Measurements from ENCODE around the gene AKT1S1. TPM values are rescaled to one million over a fixed set of nuclear protein-coding genes. Genes with fewer than 3 reads are reported as not detected.

The AKT1S1 gene
- total RNA-seq, 2 experiments from 2014 or later = 17.5 to 19.5 TPM

DNA sequence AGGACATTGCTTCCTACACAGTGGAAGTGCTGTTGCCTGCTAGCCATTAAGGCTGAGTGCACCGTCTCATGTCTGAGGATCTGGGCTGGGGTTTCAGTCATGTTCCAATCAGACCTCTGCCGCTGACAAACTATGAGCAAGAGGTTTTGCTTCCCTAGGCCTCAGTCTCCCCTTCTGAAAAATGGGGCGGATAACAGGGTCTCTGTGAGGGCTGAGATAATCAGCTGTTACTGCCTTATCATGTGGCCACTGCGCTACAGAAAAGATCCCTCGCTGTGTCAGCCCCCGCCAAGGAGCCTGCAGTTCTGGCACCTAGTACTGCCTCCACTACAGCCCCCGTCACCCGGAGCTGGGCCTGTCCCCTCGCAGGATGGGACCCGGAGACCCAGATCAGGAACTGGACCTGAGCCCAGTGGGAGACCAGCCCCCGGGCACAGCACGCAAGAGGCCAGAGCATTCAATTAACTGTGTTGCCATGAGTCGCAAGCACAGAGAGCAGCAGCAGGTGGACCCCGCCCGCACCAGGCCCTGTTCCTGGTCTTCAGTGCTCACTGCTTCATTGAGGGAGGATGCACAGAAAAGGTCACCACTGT is 6.8 kb downstream of the AKT1S1 start:
- Mint-ChIP-seq H3K27me3 (no peaks in the 10 kb centered on the region), H3K4me1 (ENCODE audit: low read depth) (peaks cover 41% of the 10 kb centered on the region), H3K36me3 (ENCODE audit: low read depth) (peaks cover 14% of the 10 kb centered on the region), H3K27ac (no peak overlapping the region), H3K9me3 (no peaks in the 10 kb centered on the region), H3K4me3 (no peak overlapping the region)
- TF ChIP-seq, protein P1, sequence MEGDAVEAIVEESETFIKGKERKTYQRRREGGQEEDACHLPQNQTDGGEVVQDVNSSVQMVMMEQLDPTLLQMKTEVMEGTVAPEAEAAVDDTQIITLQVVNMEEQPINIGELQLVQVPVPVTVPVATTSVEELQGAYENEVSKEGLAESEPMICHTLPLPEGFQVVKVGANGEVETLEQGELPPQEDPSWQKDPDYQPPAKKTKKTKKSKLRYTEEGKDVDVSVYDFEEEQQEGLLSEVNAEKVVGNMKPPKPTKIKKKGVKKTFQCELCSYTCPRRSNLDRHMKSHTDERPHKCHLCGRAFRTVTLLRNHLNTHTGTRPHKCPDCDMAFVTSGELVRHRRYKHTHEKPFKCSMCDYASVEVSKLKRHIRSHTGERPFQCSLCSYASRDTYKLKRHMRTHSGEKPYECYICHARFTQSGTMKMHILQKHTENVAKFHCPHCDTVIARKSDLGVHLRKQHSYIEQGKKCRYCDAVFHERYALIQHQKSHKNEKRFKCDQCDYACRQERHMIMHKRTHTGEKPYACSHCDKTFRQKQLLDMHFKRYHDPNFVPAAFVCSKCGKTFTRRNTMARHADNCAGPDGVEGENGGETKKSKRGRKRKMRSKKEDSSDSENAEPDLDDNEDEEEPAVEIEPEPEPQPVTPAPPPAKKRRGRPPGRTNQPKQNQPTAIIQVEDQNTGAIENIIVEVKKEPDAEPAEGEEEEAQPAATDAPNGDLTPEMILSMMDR (IDR thresholded peaks at IDR 0.05) = no peak
- ChIA-PET CTCF (no interaction called here), POLR2A (interaction anchor here (1.1 to 2.1 kb wide), 4 partner anchors 19 to 41 kb away, joined by 4 to 9 read pairs (median 6); partner anchors contain the start of gene PTOV1)
- peak; percentile 26 for DNase-seq
- intact Hi-C loops (cut with micrococcal nuclease) = loop anchor here (10.0 kb wide), 1 partner anchor 54 kb away; the partner anchor contains the start of genes ATF5 and NUP62
- no peak for ATAC-seq

- ChIA-PET POLR2A (interaction anchor here (0.7 to 2.1 kb wide), 9 partner anchors 8 to 279 kb away, joined by 3 to 9 read pairs (median 5); partner anchors contain the start of genes AKT1S1, ATF5, PRR12 and TBC1D17), CTCF (interaction anchor here (0.8 to 1.6 kb wide), 5 partner anchors 19 to 68 kb away, joined by 3 to 6 read pairs (median 3); partner anchors contain the start of genes ATF5 and PTOV1)
- TF ChIP-seq, protein P1 (IDR thresholded peaks at IDR 0.05) = no peak
- Mint-ChIP-seq H3K4me3 (no peak overlapping the region), H3K27me3 (no peaks in the 10 kb centered on the region), H3K9me3 (no peaks in the 10 kb centered on the region), H3K36me3 (ENCODE audit: low read depth) (peaks cover 21% of the 10 kb centered on the region), H3K4me1 (ENCODE audit: low read depth) (peaks cover 45% of the 10 kb centered on the region), H3K27ac (no peak overlapping the region)
- intact Hi-C loops (cut with micrococcal nuclease) = loop anchor here (10.0 kb wide), 1 partner anchor 55 kb away; the partner anchor contains the start of genes ATF5 and NUP62
- peak; percentile 95 for DNase-seq
- ATAC-seq = peak; percentile 82
Measured at GRCh38 chr19:49869484-49870308, 7.5 kb downstream of the AKT1S1 start.

DNA sequence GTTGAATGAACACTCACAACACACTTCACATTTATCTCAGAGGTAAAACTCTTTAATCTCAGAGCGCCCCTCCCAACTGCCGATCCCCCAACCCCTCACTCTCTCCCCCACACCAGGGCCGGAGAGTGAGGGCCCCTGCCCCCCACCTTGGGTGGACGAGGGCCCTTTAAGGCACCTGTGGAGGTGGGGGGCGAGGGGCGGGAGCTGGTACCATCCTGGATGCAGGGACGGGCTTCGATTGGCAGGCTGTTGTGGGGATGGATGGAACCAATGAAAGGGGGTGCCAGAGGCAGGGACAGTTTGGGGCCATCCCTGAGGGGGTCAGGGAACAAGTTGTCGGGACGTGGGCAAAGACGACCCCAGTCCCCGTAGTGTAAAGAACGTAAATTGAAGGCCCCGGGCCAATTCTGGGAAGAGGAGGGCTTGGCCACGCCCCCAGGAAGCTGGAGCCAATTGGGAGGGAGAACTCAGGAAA is 8.1 kb downstream of the AKT1S1 start:
- CTCF ChIA-PET = interaction anchor here (0.8 to 1.6 kb wide), 5 partner anchors 19 to 68 kb away, joined by 3 to 6 read pairs (median 3); partner anchors contain the start of genes ATF5 and PTOV1
- H3K4me1 Mint-ChIP-seq (ENCODE audit: low read depth) = peaks cover 45% of the 10 kb centered on the region
- POLR2A ChIA-PET = interaction anchor here (0.7 to 2.1 kb wide), 9 partner anchors 8 to 279 kb away, joined by 3 to 9 read pairs (median 5); partner anchors contain the start of genes AKT1S1, ATF5, PRR12 and TBC1D17
- no peak overlapping the region for H3K4me3 Mint-ChIP-seq
- no peaks in the 10 kb centered on the region for H3K27me3 Mint-ChIP-seq
- no peak overlapping the region for H3K27ac Mint-ChIP-seq
- H3K9me3 Mint-ChIP-seq = no peaks in the 10 kb centered on the region
- ATAC-seq (peak; percentile 21), DNase-seq (no peak)
- intact Hi-C loops (cut with micrococcal nuclease) = no loop called here
- peaks cover 27% of the 10 kb centered on the region for H3K36me3 Mint-ChIP-seq (ENCODE audit: low read depth)
- TF ChIP-seq, protein P1 (IDR thresholded peaks at IDR 0.05) = no peak

DNA sequence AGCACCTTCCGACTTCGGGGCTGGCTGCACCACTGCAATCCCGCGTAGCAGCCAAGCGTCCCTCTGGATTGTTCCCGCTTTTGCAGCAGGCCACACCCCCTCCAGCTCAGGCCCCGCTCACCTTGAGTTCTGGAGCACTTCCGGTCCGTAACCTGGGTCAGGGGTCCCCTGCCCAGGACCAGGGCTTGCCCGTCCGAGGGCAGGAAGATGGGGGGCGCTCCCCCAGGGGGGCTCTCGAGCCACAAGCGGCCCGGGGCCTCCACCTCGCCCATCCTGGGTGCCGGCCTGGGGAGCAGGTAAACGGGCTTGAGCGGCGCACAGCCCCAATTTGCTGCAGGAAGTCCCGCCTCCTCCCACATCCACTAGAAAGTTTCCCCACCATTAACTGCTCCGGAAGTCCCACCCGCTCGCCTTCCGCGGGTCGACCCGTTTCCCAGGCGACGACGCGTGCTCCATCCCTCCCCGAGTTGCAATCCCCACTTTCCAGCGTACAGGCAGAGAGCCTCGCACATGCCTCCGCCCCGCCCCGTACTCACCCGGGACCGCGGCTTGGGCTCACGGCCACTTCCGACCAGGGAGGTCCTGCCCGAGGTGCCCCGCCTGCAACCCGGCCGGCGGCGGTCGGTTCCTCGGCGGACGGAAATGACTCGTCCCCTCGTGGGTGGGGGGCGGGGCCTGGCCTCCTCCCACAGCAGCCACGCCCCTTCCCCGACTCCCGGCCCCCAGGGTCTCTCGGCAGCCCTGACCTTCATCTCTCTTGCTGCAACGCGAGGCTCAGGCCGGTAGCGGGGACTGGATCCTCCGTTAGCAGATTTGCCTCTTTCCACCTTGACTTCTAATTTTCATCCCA is 10.0 kb downstream of the AKT1S1 start, which contains the start of gene PNKP:
TSS of gene PNKP (minus strand) at position 644 of the 850 bp plus-strand sequence. CDS start at position 272, 372 bp downstream.
- Mint-ChIP-seq H3K4me3 (no peak within 1 kb of the TSS), H3K27ac (no peak within 1 kb of the TSS), H3K9me3 (no peaks in the 10 kb centered on the region), H3K4me1 (ENCODE audit: low read depth) (peaks cover 46% of the 10 kb centered on the region), H3K27me3 (no peaks in the 10 kb centered on the region), H3K36me3 (ENCODE audit: low read depth) (peaks cover 33% of the 10 kb centered on the region)
- peak; percentile 46 for ATAC-seq
- intact Hi-C loops (cut with micrococcal nuclease) = no loop called here
- POLR2A ChIA-PET = interaction anchor here (0.8 to 5.9 kb wide), 4 partner anchors 8 to 62 kb away, joined by 3 to 64 read pairs (median 5); partner anchors contain the start of genes ATF5, NUP62 and PTOV1
- CTCF ChIA-PET = interaction anchor here (1.0 kb wide), 1 partner anchor 63 kb away, joined by 3 read pairs; the partner anchor contains the start of gene NUP62
- TF ChIP-seq, protein P1 (IDR thresholded peaks at IDR 0.05) = no peak
- peak; percentile 93 for DNase-seq
